Cardiac muscle cell (in vitro differentiated cells and primary cell): ENCODE data around the gene GIMAP1. TPM values are rescaled to one million over a fixed set of nuclear protein-coding genes. Genes with fewer than 3 reads are reported as not detected.
"Not testable (repeated sequence)": the region's sequence is repeated elsewhere in the genome, so short reads cannot be mapped to it uniquely, and the experiment has no call there.

ENCODE experiments used
- DNase-seq, 2 donors: peaks; one replicate each; pipeline versions ENCODE4 v3.0.0 to v3.0.0-alpha.2; 2010 to 2017; ENCODE audit warnings: low read depth in 1 of 2, low spot score in 1 of 2
- H3K27ac ChIP-seq: fragments of 200-600 bp; sonication (generic); 2 replicates; pipeline ENCODE4 v1.5.1; 2016
- H3K27me3 ChIP-seq: fragments of 200-600 bp; sonication (generic); 2 replicates; pipeline ENCODE4 v1.6.0; 2016; ENCODE audit warnings: control low read depth
- H3K36me3 ChIP-seq: fragments of 200-600 bp; sonication (generic); 2 replicates; pipeline ENCODE4 v1.5.1; 2016; ENCODE audit warnings: control low read depth
- H3K4me1 ChIP-seq: fragments of 200-600 bp; sonication (generic); 2 replicates; pipeline ENCODE4 v1.8.1; 2017; ENCODE audit warnings: low read depth, mild to moderate bottlenecking, mixed run types
- H3K4me3 ChIP-seq: fragments of 200-600 bp; sonication (generic); 2 replicates; pipeline ENCODE4 v1.5.1; 2016; ENCODE audit warnings: mild to moderate bottlenecking
- H3K9me3 ChIP-seq: fragments of 200-600 bp; sonication (generic); 2 replicates; pipeline ENCODE4 v1.5.1; 2017; ENCODE audit warnings: low read depth, mild to moderate bottlenecking, control low read depth
- polyA plus RNA-seq: library from polyadenylated mRNA; unstranded; fragments of >200 nt; fragmentation: Nextera tagmentation; extraction: Ambion mirVana; gene quantifications from 2 replicates; pipeline ENCODE4 v1.2.1, GENCODE V29; 2016
- total RNA-seq: library from RNA; depleted of rRNA; stranded (reverse); fragments of >200 nt; gene quantifications from 2 replicates; pipeline ENCODE4 v1.2.3, GENCODE V29; 2016
- TF ChIP-seq, protein P1 (sequence below): IDR thresholded peaks from 2 replicates; pipeline ENCODE4 v1.5.1; 2012; ENCODE audit warnings: low read depth, mild to moderate bottlenecking, low read length

GIMAP1 gene
- total RNA-seq: 0.06 TPM in 1 of 2 replicates, not detected in the other
- 0.17 TPM in 1 of 2 replicates, not detected in the other for polyA plus RNA-seq

DNA sequence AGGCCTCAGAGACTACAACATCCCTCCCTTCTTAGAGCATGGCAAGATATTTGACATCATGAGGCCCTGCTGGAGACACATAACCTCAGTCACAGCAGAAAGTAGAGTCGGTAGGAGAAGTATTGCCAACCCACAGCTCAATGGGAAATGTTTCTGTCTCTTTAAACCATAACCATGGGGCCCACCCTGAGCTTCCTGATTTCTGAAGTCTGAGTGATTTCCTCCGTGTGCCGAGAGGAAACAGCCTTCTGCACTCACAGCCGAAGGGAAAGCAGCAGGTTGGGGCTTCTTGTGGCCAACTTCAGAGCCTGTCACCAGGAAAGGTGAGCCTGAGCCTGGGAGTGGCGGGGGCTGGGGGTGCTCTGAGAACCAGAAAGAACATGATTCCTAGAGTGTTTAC, at the start of gene GIMAP1:
Gene GIMAP1 (plus strand): TSS at position 246 of the 400 bp plus-strand sequence. CDS start 2,435 bp downstream, outside the sequence.
- H3K9me3 ChIP-seq: no peaks in the 10 kb centered on the region
- TF ChIP-seq, protein P1, sequence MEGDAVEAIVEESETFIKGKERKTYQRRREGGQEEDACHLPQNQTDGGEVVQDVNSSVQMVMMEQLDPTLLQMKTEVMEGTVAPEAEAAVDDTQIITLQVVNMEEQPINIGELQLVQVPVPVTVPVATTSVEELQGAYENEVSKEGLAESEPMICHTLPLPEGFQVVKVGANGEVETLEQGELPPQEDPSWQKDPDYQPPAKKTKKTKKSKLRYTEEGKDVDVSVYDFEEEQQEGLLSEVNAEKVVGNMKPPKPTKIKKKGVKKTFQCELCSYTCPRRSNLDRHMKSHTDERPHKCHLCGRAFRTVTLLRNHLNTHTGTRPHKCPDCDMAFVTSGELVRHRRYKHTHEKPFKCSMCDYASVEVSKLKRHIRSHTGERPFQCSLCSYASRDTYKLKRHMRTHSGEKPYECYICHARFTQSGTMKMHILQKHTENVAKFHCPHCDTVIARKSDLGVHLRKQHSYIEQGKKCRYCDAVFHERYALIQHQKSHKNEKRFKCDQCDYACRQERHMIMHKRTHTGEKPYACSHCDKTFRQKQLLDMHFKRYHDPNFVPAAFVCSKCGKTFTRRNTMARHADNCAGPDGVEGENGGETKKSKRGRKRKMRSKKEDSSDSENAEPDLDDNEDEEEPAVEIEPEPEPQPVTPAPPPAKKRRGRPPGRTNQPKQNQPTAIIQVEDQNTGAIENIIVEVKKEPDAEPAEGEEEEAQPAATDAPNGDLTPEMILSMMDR: no peak
- no peak for DNase-seq
- no peak within 1 kb of the TSS for H3K4me3 ChIP-seq
- no peaks in the 10 kb centered on the region for H3K4me1 ChIP-seq
- no peaks in the 10 kb centered on the region for H3K27me3 ChIP-seq
- no peak within 1 kb of the TSS for H3K27ac ChIP-seq
- H3K36me3 ChIP-seq: no peaks in the 10 kb centered on the region

DNA sequence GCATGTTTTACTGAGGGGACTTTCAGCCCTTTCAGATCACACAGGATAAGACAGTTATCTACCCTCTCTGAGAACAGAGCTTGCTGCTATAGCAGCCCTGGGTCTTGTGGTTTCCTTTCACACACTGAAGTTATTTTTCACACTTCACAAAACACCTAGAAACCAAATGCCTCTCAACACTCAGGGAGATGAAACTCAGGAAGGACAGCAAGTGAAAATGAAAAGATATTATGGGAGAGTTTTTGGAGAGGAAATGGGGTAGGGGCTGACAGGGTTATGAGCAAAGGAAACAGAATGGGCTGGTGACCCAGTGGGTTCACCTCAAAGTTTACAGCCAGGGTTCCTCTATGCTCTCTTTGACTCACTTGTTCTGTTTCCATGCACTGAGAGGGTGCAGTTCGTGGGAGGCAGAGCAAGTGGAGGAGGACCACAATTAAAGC, 47.9 kb upstream of the GIMAP1 start:
- Histone ChIP-seq H3K9me3 (no peaks in the 10 kb centered on the region), H3K36me3 (no peaks in the 10 kb centered on the region), H3K27me3 (no peaks in the 10 kb centered on the region), H3K4me3 (no peak overlapping the region), H3K27ac (no peak overlapping the region), H3K4me1 (no peaks in the 10 kb centered on the region)
- TF ChIP-seq, protein P1: no peak
- no peak for DNase-seq

DNA sequence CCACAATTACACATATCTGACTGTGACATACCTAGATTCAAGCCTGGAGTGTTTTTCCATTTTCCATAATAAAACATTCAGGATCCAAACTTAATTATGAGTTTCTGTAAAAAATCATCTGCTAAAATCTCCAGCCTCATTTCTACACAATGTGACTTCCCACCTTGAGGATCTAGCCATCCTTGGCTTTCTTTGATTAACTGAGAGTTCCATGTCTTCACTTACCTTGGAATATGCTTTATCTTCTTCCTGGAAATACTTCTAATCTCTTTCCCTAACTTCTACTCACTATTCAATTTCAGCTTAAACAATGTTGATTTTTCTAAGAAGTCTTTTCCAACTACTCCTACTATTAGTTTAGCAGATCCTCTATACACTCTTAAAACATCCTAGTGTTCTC, 47.4 kb upstream of the GIMAP1 start:
- no peak for DNase-seq
- H3K36me3 ChIP-seq: no peaks in the 10 kb centered on the region
- TF ChIP-seq, protein P1: no peak
- H3K4me3 ChIP-seq: no peak overlapping the region
- no peaks in the 10 kb centered on the region for H3K9me3 ChIP-seq
- no peaks in the 10 kb centered on the region for H3K4me1 ChIP-seq
- no peaks in the 10 kb centered on the region for H3K27me3 ChIP-seq
- H3K27ac ChIP-seq: no peak overlapping the region

DNA sequence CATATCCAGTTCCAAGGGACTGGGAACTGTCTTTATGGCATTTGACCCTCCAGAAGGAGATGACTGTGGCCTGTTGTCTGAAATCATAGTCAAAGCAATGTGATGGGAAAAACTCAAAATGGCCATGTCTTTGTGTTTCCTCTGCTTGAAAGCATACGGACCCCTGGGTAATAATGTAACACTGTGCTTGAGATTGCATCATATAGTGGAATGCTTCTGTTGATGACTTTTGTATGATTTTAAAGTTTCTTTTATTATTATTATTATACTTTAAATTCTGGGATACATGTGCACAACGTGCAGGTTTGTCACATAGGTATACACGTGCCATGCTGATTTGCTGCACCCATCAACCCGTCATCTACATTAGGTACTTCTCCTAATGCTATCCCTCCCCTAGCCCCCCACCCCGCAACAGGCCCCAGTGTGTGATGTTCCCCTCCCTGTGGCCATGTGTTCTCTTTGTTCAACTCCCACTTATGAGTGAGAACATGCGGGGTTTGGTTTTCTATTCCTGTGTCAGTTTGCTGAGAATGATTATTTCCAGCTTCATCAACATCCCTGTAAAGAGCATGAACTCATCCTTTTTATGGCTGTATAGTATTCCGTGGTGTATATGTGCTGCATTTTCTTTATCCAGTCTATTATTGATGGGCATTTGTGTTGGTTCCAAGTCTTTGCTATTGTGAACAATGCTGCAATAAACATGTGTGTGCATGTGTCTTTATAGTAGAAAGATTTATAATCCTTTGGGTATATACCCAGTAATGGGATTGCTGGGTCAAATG, 44.4 kb upstream of the GIMAP1 start:
- H3K27me3 ChIP-seq, H3K4me1 ChIP-seq, H3K4me3 ChIP-seq, H3K27ac ChIP-seq, DNase-seq, H3K9me3 ChIP-seq, H3K36me3 ChIP-seq: not testable (repeated sequence)

DNA sequence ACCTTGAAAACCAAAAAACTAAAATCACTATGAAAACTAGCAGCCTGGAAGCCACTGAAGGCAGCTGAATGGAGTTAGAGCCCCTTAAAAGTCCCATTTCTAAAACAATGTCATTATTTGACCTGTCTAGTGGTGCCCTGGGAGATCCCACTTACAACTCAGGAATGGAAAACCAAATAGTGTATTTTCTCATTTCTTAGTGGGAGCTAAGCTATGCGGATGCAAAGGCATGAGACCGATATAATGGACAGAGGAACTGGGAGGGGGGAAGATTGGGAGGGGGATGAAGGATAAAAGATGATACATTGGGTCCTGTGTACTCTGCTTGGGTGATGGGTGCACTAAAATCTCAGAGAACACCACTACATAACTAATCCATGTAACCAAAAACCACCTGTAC, 40.7 kb upstream of the GIMAP1 start:
- Histone ChIP-seq H3K9me3 (no peaks in the 10 kb centered on the region), H3K36me3 (no peaks in the 10 kb centered on the region), H3K27ac (no peak overlapping the region), H3K4me1 (no peaks in the 10 kb centered on the region), H3K27me3 (no peaks in the 10 kb centered on the region), H3K4me3 (no peak overlapping the region)
- TF ChIP-seq, protein P1: no peak
- DNase-seq: no peak

DNA sequence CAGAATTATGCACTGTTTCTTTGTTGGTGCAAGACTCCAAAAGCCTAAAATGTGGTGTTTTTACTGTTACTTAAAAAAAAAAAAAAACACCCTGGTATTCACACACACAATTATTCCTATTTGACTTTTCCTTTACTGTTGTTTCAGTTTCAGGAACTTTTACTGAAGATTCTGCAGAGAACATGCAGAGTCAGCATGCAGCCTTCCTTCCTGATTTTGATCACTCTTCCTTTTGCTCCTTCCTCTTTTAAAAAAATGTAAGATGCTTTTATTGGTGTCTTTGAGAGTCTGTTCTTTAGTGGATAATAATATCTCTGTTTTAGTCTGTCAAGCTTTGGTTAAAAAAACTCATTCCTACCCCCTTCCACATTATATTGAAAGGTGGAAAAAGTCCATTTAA, 40.1 kb upstream of the GIMAP1 start:
- H3K9me3 ChIP-seq, H3K36me3 ChIP-seq, DNase-seq, H3K4me1 ChIP-seq, H3K27ac ChIP-seq, H3K27me3 ChIP-seq, H3K4me3 ChIP-seq: not testable (repeated sequence)

DNA sequence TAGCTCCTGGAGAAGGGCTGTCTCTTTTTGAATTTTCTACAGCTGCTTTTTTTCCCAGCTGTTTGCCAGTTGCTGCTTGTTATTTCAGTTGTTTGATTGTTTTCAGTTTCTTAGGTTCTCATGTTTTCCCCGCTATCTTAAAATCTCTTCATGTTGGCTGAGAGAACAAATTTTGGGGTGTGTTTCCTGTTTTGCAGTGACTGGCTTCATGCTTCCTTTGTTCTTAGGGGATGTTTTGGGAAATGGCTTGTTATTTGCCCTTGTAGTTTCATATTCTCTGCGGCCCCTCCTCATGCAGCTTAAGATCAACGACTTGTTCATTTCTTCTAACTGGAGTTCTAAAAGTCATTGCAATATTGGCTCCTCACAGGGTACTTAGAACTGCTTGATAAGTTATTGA, 39.6 kb upstream of the GIMAP1 start:
- not testable (repeated sequence) for H3K36me3 ChIP-seq, H3K4me1 ChIP-seq, H3K9me3 ChIP-seq, DNase-seq, H3K27me3 ChIP-seq, H3K27ac ChIP-seq, H3K4me3 ChIP-seq

DNA sequence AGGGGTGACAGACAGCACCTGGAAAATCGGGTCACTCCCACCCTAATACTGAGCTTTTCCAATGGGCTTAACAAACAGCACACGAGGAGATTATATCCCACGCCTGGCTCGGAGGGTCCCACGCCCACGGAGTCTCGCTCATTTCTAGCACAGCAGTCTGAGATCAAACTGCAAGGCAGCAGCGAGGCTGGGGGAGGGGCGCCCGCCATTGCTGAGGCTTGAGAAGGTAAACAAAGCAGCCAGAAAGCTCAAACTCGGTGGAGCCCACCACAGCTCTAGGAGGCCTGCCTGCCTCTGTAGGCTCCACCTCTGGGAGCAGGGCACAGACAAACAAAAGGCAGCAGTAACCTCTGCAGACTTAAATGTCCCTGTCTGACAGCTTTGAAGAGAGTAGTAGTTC, 37.8 kb upstream of the GIMAP1 start:
- not testable (repeated sequence) for H3K27me3 ChIP-seq, H3K4me1 ChIP-seq, H3K36me3 ChIP-seq, H3K27ac ChIP-seq, H3K9me3 ChIP-seq, DNase-seq, H3K4me3 ChIP-seq

DNA sequence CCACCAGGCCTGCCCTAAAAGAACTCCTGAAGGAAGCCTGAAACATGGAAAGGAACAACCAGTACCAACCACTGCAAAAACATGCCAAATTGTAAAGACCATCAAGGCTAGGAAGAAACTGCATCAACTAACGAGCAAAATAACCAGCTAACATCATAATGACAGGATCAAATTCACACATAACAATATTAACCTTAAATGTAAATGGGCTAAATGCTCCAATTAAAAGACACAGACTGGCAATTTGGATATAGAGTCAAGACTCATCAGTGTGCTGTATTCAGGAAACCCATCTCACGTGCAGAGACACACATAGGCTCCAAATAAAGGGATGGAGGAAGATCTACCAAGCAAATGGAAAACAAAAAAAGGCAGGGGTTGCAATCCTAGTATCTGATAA, 36.0 kb upstream of the GIMAP1 start:
- H3K9me3 ChIP-seq, H3K36me3 ChIP-seq, H3K27me3 ChIP-seq, DNase-seq, H3K27ac ChIP-seq, H3K4me1 ChIP-seq, H3K4me3 ChIP-seq: not testable (repeated sequence)
